Cardiac muscle cell (in vitro differentiated cells and primary cell): ENCODE results near the gene EPPIN. TPM values are rescaled to one million over a fixed set of nuclear protein-coding genes. Genes with fewer than 3 reads are reported as not detected.

Experiments used
- DNase-seq, 2 donors: peaks; one replicate each; pipeline versions ENCODE4 v3.0.0 to v3.0.0-alpha.2; 2010 to 2017; ENCODE audit warnings: low read depth in 1 of 2, low spot score in 1 of 2
- H3K27ac ChIP-seq: fragments of 200-600 bp; sonication (generic); 2 replicates; pipeline ENCODE4 v1.5.1; 2016
- H3K27me3 ChIP-seq: fragments of 200-600 bp; sonication (generic); 2 replicates; pipeline ENCODE4 v1.6.0; 2016; ENCODE audit warnings: control low read depth
- H3K36me3 ChIP-seq: fragments of 200-600 bp; sonication (generic); 2 replicates; pipeline ENCODE4 v1.5.1; 2016; ENCODE audit warnings: control low read depth
- H3K4me1 ChIP-seq: fragments of 200-600 bp; sonication (generic); 2 replicates; pipeline ENCODE4 v1.8.1; 2017; ENCODE audit warnings: low read depth, mild to moderate bottlenecking, mixed run types
- H3K4me3 ChIP-seq: fragments of 200-600 bp; sonication (generic); 2 replicates; pipeline ENCODE4 v1.5.1; 2016; ENCODE audit warnings: mild to moderate bottlenecking
- H3K9me3 ChIP-seq: fragments of 200-600 bp; sonication (generic); 2 replicates; pipeline ENCODE4 v1.5.1; 2017; ENCODE audit warnings: low read depth, mild to moderate bottlenecking, control low read depth
- CTCF ChIP-seq: IDR thresholded peaks from 2 replicates; pipeline ENCODE4 v1.5.1; 2012; ENCODE audit warnings: low read depth, mild to moderate bottlenecking, low read length
- polyA plus RNA-seq: library from polyadenylated mRNA; unstranded; fragments of >200 nt; fragmentation: Nextera tagmentation; extraction: Ambion mirVana; gene quantifications from 2 replicates; pipeline ENCODE4 v1.2.1, GENCODE V29; 2016
- total RNA-seq: library from RNA; depleted of rRNA; stranded (reverse); fragments of >200 nt; gene quantifications from 2 replicates; pipeline ENCODE4 v1.2.3, GENCODE V29; 2016

Gene EPPIN
- total and polyA plus RNA-seq, 2 experiments from 2014 or later: not detected

GRCh38 chr20:45552456-45552855 lies 5.3 kb upstream of the EPPIN start:
- H3K27me3 ChIP-seq: no peaks in the 10 kb centered on the region
- no peak overlapping the region for H3K27ac ChIP-seq
- H3K36me3 ChIP-seq: no peaks in the 10 kb centered on the region
- H3K9me3 ChIP-seq: no peaks in the 10 kb centered on the region
- H3K4me1 ChIP-seq: no peaks in the 10 kb centered on the region
- no peak overlapping the region for H3K4me3 ChIP-seq
- no peak for DNase-seq
- no peak for TF ChIP-seq CTCF

- no peaks in the 10 kb centered on the region for H3K4me1 ChIP-seq
- DNase-seq: no peak
- no peak overlapping the region for H3K27ac ChIP-seq
Observed at GRCh38 chr20:45550765-45551164, 3.6 kb upstream of the EPPIN start.

GRCh38 chr20:45548410-45548809 lies 1.2 kb upstream of the EPPIN start:
- Histone ChIP-seq H3K9me3 (no peaks in the 10 kb centered on the region), H3K4me3 (no peak overlapping the region), H3K4me1 (no peaks in the 10 kb centered on the region), H3K27ac (no peak overlapping the region), H3K36me3 (no peaks in the 10 kb centered on the region), H3K27me3 (no peaks in the 10 kb centered on the region)
- no peak for DNase-seq
- no peak for TF ChIP-seq CTCF

More at GRCh38 chr20:45550765-45551164, 3.6 kb upstream of the EPPIN start:
- no peak overlapping the region for H3K4me3 ChIP-seq
- no peaks in the 10 kb centered on the region for H3K36me3 ChIP-seq
- no peaks in the 10 kb centered on the region for H3K9me3 ChIP-seq
- TF ChIP-seq CTCF: no peak
- no peaks in the 10 kb centered on the region for H3K27me3 ChIP-seq

GRCh38 chr20:45545754-45546453 lies 1.3 kb downstream of the EPPIN start:
- H3K9me3 ChIP-seq: no peaks in the 10 kb centered on the region
- peak; percentile 40 for TF ChIP-seq CTCF
- no peaks in the 10 kb centered on the region for H3K27me3 ChIP-seq
- no peak overlapping the region for H3K27ac ChIP-seq
- no peak overlapping the region for H3K4me3 ChIP-seq
- no peaks in the 10 kb centered on the region for H3K4me1 ChIP-seq
- DNase-seq: peak; percentile 41 to 54
- no peaks in the 10 kb centered on the region for H3K36me3 ChIP-seq

GRCh38 chr20:45545351-45545750 lies 1.9 kb downstream of the EPPIN start:
- Histone ChIP-seq H3K9me3 (no peaks in the 10 kb centered on the region), H3K4me3 (no peak overlapping the region), H3K36me3 (no peaks in the 10 kb centered on the region), H3K4me1 (no peaks in the 10 kb centered on the region), H3K27ac (no peak overlapping the region), H3K27me3 (no peaks in the 10 kb centered on the region)
- TF ChIP-seq CTCF: no peak
- DNase-seq: no peak

GRCh38 chr20:45539382-45539781 lies 7.8 kb downstream of the EPPIN start, which contains the start of gene WFDC6:
WFDC6 (minus strand) TSS chr20:45539482; CDS start chr20:45539407, 75 bp downstream.
- Histone ChIP-seq H3K4me1 (no peaks in the 10 kb centered on the region), H3K9me3 (no peaks in the 10 kb centered on the region), H3K4me3 (no peak within 1 kb of the TSS), H3K27me3 (peaks cover 2% of the 10 kb centered on the region), H3K36me3 (no peaks in the 10 kb centered on the region), H3K27ac (no peak within 1 kb of the TSS)
- no peak for DNase-seq
- TF ChIP-seq CTCF: no peak
